Omental fat pad (tissue), 4 donors: ENCODE data around the gene DMRTA1. TPM values are rescaled to one million over a fixed set of nuclear protein-coding genes. Genes with fewer than 3 reads are reported as not detected.
"Not testable (repeated sequence)": the region's sequence is repeated elsewhere in the genome, so short reads cannot be mapped to it uniquely, and the experiment has no call there.

Experiments used
- ATAC-seq: fragments of 150-250 bp; one replicate; pipeline ENCODE4 v1.9.1; 2016; ENCODE audit warnings: mild to moderate bottlenecking, moderate library complexity; ENCODE audit not compliant: low FRiP score
- DNase-seq: peaks from one replicate; pipeline ENCODE4 v3.0.0-alpha.2; 2019; ENCODE audit warnings: low spot score
- CTCF ChIP-seq, 3 donors: fragments of 450-650 bp; IDR thresholded peaks; one replicate each; pipeline ENCODE4 v1.5.1; 2016 to 2017; ENCODE audit warnings: antibody characterized with exemption in 3 of 3, mild to moderate bottlenecking in 3 of 3, moderate library complexity in 2 of 3
- total RNA-seq, 4 donors: library from RNA; depleted of rRNA; stranded (reverse); fragments of >200 nt; gene quantifications; one replicate each; pipeline ENCODE4 v1.1.0, GENCODE V29; 2016

The DMRTA1 gene
- total RNA-seq, 4 donors from 2014 or later: 1.4 to 4.1 (median 2.6) TPM

GRCh38 chr9:22423566-22423965, 23.1 kb upstream of the DMRTA1 start:
- DNase-seq (no peak), ATAC-seq (no peak)
- TF ChIP-seq CTCF (IDR thresholded peaks at IDR 0.05): no peak

- DNase-seq (no peak), ATAC-seq (no peak)
- no peak for TF ChIP-seq CTCF (IDR thresholded peaks at IDR 0.05)
Measured at GRCh38 chr9:22424616-22425015, 22.0 kb upstream of the DMRTA1 start.

DNA sequence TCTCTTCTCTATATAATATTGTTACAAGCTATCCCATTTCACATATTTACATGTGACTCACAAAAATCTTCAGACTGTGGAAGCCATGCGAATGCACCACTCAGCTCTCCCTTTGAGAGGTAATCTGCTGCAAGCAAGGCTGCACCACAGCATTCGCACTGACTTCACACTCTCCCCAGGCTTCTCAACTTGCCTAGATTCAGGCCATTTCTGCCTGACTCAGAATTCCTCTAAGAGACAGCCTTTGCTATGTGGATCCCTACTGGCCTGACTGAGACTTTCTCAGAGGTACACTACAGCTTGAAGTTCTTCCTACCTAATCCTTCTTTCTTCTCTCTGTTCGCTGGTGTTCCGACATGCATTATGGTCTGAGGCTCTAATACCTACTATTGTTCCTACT, 21.1 kb upstream of the DMRTA1 start:
- ATAC-seq: no peak
- no peak for DNase-seq
- TF ChIP-seq CTCF (IDR thresholded peaks at IDR 0.05): no peak

GRCh38 chr9:22427226-22427880, 19.3 kb upstream of the DMRTA1 start:
- no peak for DNase-seq
- ATAC-seq: no peak
- TF ChIP-seq CTCF (IDR thresholded peaks at IDR 0.05): no peak

DNA sequence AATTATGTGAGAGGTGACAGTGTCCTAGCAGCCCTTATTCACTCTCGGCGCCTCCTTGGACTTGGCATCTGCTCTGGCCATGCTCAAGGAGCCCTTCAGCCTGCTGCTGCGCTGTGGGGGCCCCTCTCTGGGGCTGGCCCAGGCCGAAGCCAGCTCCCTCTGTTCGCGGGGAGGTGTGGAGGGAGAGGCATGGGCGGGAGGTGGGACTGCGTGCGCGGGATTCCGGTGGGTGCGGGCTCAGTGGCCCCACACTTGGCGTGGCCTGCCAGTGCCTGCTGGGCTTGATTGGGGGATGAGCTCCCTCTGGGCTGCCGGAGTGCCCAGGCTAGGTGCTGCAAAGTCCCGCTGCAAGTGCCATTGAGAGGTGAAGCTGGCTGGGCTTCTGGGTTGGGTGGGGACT, 12.9 kb upstream of the DMRTA1 start:
- DNase-seq (no peak), ATAC-seq (no peak)
- no peak for TF ChIP-seq CTCF (IDR thresholded peaks at IDR 0.05)

DNA sequence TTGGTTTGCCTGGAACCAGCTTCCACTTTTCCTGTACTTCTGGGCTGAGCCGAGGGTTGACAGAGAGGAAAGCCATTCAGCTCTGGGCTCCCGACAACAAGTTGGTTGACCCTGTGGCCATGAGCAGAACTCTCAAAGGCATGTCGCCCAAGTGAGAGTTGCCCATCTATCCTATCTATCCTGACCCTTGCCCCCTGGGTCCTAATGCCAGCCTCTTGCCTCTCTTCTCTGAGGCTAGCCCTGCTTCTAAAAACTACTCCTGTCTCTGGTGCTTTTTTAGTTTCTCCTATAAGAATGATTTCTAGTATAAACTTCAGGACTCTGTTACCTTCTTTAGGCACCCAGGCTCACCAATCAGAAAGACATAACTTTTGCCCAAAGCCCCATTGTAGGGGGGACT, 11.4 kb upstream of the DMRTA1 start:
- DNase-seq, ATAC-seq: not testable (repeated sequence)

GRCh38 chr9:22437461-22438067, 9.1 kb upstream of the DMRTA1 start:
- not testable (repeated sequence) for DNase-seq, ATAC-seq

DNA sequence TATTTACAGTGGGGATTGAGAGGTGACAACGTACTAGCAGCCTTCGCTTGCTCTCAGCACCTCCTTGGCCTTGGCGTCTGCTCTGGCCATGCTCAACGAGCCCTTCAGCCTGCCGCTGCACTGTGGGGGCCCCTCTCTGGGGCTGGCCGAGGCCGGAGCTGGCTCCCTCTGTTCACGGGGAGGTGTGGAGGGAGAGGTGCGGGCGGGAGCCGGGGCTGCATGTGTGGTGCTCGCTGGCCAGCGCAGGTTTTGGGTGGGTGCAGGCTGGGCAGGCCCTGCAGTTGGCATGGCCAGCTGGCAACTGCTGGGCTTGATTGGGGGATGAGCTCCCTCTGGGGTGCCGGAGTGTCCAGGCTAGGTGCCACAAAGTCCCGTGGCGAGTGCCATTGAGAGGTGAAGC, 5.8 kb upstream of the DMRTA1 start:
- no peak for DNase-seq
- TF ChIP-seq CTCF (IDR thresholded peaks at IDR 0.05): no peak
- no peak for ATAC-seq
